Measurements from ENCODE around the gene EGFL8. TPM values are rescaled to one million over a fixed set of nuclear protein-coding genes. Genes with fewer than 3 reads are reported as not detected.

EGFL8 gene
- total RNA-seq, 1 donor from 2014 or later: 3.4 TPM

- peak; percentile 89 for ATAC-seq (ENCODE audit: low read depth)
- peak overlapping the region; percentile 96 for H3K4me3 Mint-ChIP-seq
- no peak for DNase-seq
- intact Hi-C loops (cut with micrococcal nuclease): loop anchor here (1.0 to 10.0 kb wide), 6 partner anchors 22 to 110 kb away; partner anchors contain the start of genes AGPAT1, FKBPL and PBX2
- peaks cover 24% of the 10 kb centered on the region for H3K27me3 Mint-ChIP-seq
- H3K4me1 Mint-ChIP-seq: peaks cover 28% of the 10 kb centered on the region
- H3K27ac Mint-ChIP-seq: peak overlapping the region; percentile 53
- ChIA-PET CTCF (interaction anchor here (1.0 to 1.3 kb wide), 4 partner anchors 9 to 41 kb away, joined by 3 to 10 read pairs (median 4); no protein-coding TSS in a partner anchor), POLR2A (interaction anchor here (0.6 to 1.2 kb wide), 4 partner anchors 16 to 41 kb away, joined by 3 to 8 read pairs (median 5); partner anchors contain the start of gene PBX2)
- no peak for TF ChIP-seq CTCF (IDR thresholded peaks at IDR 0.05)
- H3K9me3 Mint-ChIP-seq: no peaks in the 10 kb centered on the region
- H3K36me3 Mint-ChIP-seq (ENCODE audit: low read depth): no peaks in the 10 kb centered on the region
Observed at GRCh38 chr6:32154514-32155161, 9.8 kb upstream of the EGFL8 start.

GRCh38 chr6:32156891-32157290 lies 7.5 kb upstream of the EGFL8 start:
- Mint-ChIP-seq H3K9me3 (no peaks in the 10 kb centered on the region), H3K36me3 (ENCODE audit: low read depth) (no peaks in the 10 kb centered on the region), H3K27me3 (peaks cover 9% of the 10 kb centered on the region), H3K27ac (no peak overlapping the region), H3K4me3 (no peak overlapping the region), H3K4me1 (peaks cover 25% of the 10 kb centered on the region)
- POLR2A ChIA-PET: interaction anchor here (0.7 kb wide), 1 partner anchor 14 kb away, joined by 3 read pairs; no protein-coding TSS in a partner anchor
- intact Hi-C loops (cut with micrococcal nuclease): loop anchor here (10.0 kb wide), 1 partner anchor 112 kb away; no protein-coding TSS in a partner anchor
- ATAC-seq (ENCODE audit: low read depth) (no peak), DNase-seq (no peak)
- CTCF ChIA-PET: no interaction called here
- no peak for TF ChIP-seq CTCF (IDR thresholded peaks at IDR 0.05)

GRCh38 chr6:32158052-32158451 lies 6.3 kb upstream of the EGFL8 start:
- no peak for TF ChIP-seq CTCF (IDR thresholded peaks at IDR 0.05)
- Mint-ChIP-seq H3K27ac (no peak overlapping the region), H3K27me3 (peaks cover 3% of the 10 kb centered on the region), H3K4me3 (no peak overlapping the region), H3K4me1 (peaks cover 20% of the 10 kb centered on the region), H3K36me3 (ENCODE audit: low read depth) (no peaks in the 10 kb centered on the region), H3K9me3 (no peaks in the 10 kb centered on the region)
- DNase-seq (no peak), ATAC-seq (ENCODE audit: low read depth) (no peak)
- CTCF ChIA-PET: no interaction called here
- POLR2A ChIA-PET: no interaction called here
- intact Hi-C loops (cut with micrococcal nuclease): loop anchor here (10.0 kb wide), 1 partner anchor 113 kb away; no protein-coding TSS in a partner anchor

- Mint-ChIP-seq H3K9me3 (no peaks in the 10 kb centered on the region), H3K36me3 (ENCODE audit: low read depth) (peaks cover 11% of the 10 kb centered on the region), H3K27ac (no peak overlapping the region), H3K4me1 (peaks cover 4% of the 10 kb centered on the region), H3K4me3 (no peak overlapping the region), H3K27me3 (no peaks in the 10 kb centered on the region)
- no peak for TF ChIP-seq CTCF (IDR thresholded peaks at IDR 0.05)
- ATAC-seq (ENCODE audit: low read depth) (no peak), DNase-seq (no peak)
- ChIA-PET POLR2A (interaction anchor here (0.5 kb wide), 1 partner anchor 44 kb away, joined by 9 read pairs; no protein-coding TSS in a partner anchor), CTCF (interaction anchor here (1.6 kb wide), 1 partner anchor 9 kb away, joined by 4 read pairs; no protein-coding TSS in a partner anchor)
- intact Hi-C loops (cut with micrococcal nuclease): no loop called here
Observed at GRCh38 chr6:32163559-32164258, 686 bp upstream of the EGFL8 start.
